DND-41 (cell line): Measurements from ENCODE around the gene NCBP1.

Experiments
- EZH2 ChIP-seq: IDR thresholded peaks from 3 replicates; pipeline ENCODE4 v1.6.1; 2012; ENCODE audit warnings: borderline replicate concordance, low read depth, mild to moderate bottlenecking, moderate library complexity, low read length, inconsistent platforms; ENCODE audit not compliant: severe bottlenecking
- TF ChIP-seq, protein P1 (sequence below): IDR thresholded peaks from 2 replicates; pipeline ENCODE4 v1.5.1; 2012; ENCODE audit warnings: borderline replicate concordance, low read length, moderate library complexity, mild to moderate bottlenecking; ENCODE audit not compliant: poor library complexity, severe bottlenecking; ENCODE audit errors: extremely low read depth

DNA sequence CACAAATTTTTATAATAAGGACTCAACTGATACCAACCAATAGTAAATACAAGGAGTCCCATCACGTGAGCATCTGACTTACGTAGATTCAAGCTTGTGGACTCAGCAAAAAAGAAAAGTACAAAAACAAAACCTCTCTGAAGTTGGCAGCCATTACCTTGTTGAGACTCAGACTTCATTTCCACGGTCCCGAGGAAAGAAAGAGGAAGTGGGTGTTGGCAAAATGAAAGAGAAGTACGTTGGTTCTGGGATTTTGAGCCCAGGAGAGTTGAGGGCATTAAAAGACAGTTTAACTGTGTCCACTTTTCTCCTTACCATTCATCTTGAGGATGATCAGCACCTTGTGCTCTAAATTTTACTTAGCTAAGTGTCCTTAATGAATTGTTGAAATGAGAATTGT is 26.7 kb downstream of the NCBP1 start:
- TF ChIP-seq, protein P1, sequence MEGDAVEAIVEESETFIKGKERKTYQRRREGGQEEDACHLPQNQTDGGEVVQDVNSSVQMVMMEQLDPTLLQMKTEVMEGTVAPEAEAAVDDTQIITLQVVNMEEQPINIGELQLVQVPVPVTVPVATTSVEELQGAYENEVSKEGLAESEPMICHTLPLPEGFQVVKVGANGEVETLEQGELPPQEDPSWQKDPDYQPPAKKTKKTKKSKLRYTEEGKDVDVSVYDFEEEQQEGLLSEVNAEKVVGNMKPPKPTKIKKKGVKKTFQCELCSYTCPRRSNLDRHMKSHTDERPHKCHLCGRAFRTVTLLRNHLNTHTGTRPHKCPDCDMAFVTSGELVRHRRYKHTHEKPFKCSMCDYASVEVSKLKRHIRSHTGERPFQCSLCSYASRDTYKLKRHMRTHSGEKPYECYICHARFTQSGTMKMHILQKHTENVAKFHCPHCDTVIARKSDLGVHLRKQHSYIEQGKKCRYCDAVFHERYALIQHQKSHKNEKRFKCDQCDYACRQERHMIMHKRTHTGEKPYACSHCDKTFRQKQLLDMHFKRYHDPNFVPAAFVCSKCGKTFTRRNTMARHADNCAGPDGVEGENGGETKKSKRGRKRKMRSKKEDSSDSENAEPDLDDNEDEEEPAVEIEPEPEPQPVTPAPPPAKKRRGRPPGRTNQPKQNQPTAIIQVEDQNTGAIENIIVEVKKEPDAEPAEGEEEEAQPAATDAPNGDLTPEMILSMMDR = no peak
- TF ChIP-seq EZH2 = no peak
